Thyroid gland (tissue), 4 donors: ENCODE measurements around the gene BTBD1. TPM values are rescaled to one million over a fixed set of nuclear protein-coding genes. Genes with fewer than 3 reads are reported as not detected.

Source experiments
- DNase-seq, 2 donors: peaks; one replicate each; pipeline ENCODE4 v3.0.0-alpha.2; 2019
- H3K27ac ChIP-seq, 3 donors: fragments of 200-600 bp; sonication (generic); 1 replicate in 2 of 3; 2 replicates in 1 of 3; pipeline ENCODE4 v1.5.1; 2016 to 2019; ENCODE audit warnings: mild to moderate bottlenecking in 1 of 3, moderate library complexity in 1 of 3
- H3K27me3 ChIP-seq: fragments of 200-600 bp; sonication (generic); one replicate; pipeline ENCODE4 v1.5.1; 2019
- H3K36me3 ChIP-seq, 2 donors: fragments of 200-600 bp; sonication (generic); one replicate each; pipeline ENCODE4 v1.5.1; 2016 to 2019
- H3K4me1 ChIP-seq, 2 donors: fragments of 200-600 bp; sonication (generic); one replicate each; pipeline ENCODE4 v1.5.1; 2017 to 2019
- H3K4me3 ChIP-seq, 3 donors: fragments of 200-600 bp; sonication (generic); replicated peaks in 1 of 3; 1 replicate in 2 of 3; 2 replicates in 1 of 3; pipeline ENCODE4 v1.5.1; 2016; ENCODE audit warnings: mild to moderate bottlenecking in 1 of 3
- H3K9me3 ChIP-seq: fragments of 200-600 bp; sonication (generic); one replicate; pipeline ENCODE4 v1.5.1; 2017
- CTCF ChIP-seq, 6 experiments: fragments of 200-600 bp in 3 of 6; fragments of 450-650 bp in 3 of 6; sonication (generic) in 3 of 6; IDR thresholded peaks; one replicate each; pipeline ENCODE4 v1.5.1; 2016 to 2019; ENCODE audit warnings: antibody characterized with exemption in 6 of 6, mild to moderate bottlenecking in 2 of 6, inconsistent platforms in 1 of 6, moderate library complexity in 1 of 6
- POLR2A ChIP-seq, 2 donors: fragments of 450-650 bp; IDR thresholded peaks; one replicate each; pipeline ENCODE4 v1.6.1; 2017; ENCODE audit warnings: antibody characterized with exemption in 2 of 2, mild to moderate bottlenecking in 2 of 2, moderate library complexity in 1 of 2
- WGBS, 2 donors: methylation state at CpG; one replicate each; pipeline ENCODE4 v1.1.5; 2017; 5-methylcytosine and 5-hydroxymethylcytosine counted together
- intact Hi-C: fragments of 100-400 bp; cut with DNase I; formaldehyde crosslinking; loops from one replicate; pipeline ENCODE4 v1.15.1; 2023
- total RNA-seq, 4 donors: library from RNA; depleted of rRNA; stranded (reverse); fragments of >200 nt; gene quantifications; one replicate each; pipeline ENCODE4 v1.2.3, GENCODE V29; 2016

Gene BTBD1
- total RNA-seq, 4 donors from 2014 or later, result 84.7 to 99.3 (median 94.5) TPM

GRCh38 chr15:83015361-83015760, 51.7 kb downstream of the BTBD1 start:
- Histone ChIP-seq H3K27ac (no peak overlapping the region), H3K36me3 (no peaks in the 10 kb centered on the region), H3K9me3 (no peaks in the 10 kb centered on the region), H3K4me3 (no peak overlapping the region), H3K4me1 (peaks cover 27 to 39% of the 10 kb centered on the region in 2 donors), H3K27me3 (no peaks in the 10 kb centered on the region)
- 85 to 89% methylated on average over 4 of the region's 4 CpGs for WGBS, 2 donors
- TF ChIP-seq CTCF (IDR thresholded peaks at IDR 0.05), result no peak
- no peak for TF ChIP-seq POLR2A (IDR thresholded peaks at IDR 0.05)
- no peak for DNase-seq
- intact Hi-C loops, result no loop called here

- Histone ChIP-seq H3K27ac (no peak overlapping the region), H3K27me3 (no peaks in the 10 kb centered on the region), H3K4me3 (no peak overlapping the region), H3K4me1 (peaks cover 31 to 40% of the 10 kb centered on the region in 2 donors), H3K9me3 (no peaks in the 10 kb centered on the region), H3K36me3 (peaks cover 1 to 4% of the 10 kb centered on the region in 2 donors)
- intact Hi-C loops, result no loop called here
- WGBS, 2 donors, result 74 to 79% methylated on average over 5 of the region's 5 CpGs
- no peak for DNase-seq
- no peak for TF ChIP-seq POLR2A (IDR thresholded peaks at IDR 0.05)
- TF ChIP-seq CTCF (IDR thresholded peaks at IDR 0.05), result no peak
Observed at GRCh38 chr15:83014205-83014653, 52.8 kb downstream of the BTBD1 start.

- H3K4me1 ChIP-seq, result peaks cover 20 to 26% of the 10 kb centered on the region in 2 donors
- WGBS, 2 donors, result 95% methylated on average over 6 of the region's 6 CpGs
- intact Hi-C loops, result no loop called here
Observed at GRCh38 chr15:83012636-83013035, 54.4 kb downstream of the BTBD1 start.

GRCh38 chr15:83012076-83012426, 55.0 kb downstream of the BTBD1 start:
- TF ChIP-seq CTCF (IDR thresholded peaks at IDR 0.05) (no peak), POLR2A (IDR thresholded peaks at IDR 0.05) (no peak)
- 46 to 47% methylated on average over 9 of the region's 9 CpGs for WGBS, 2 donors
- Histone ChIP-seq H3K36me3 (peaks cover 17 to 23% of the 10 kb centered on the region in 2 donors), H3K4me3 (peak overlapping the region in 1 of 3 donors; percentile 94), H3K27ac (peak overlapping the region; percentile 41 to 87 (median 74)), H3K4me1 (peaks cover 18 to 22% of the 10 kb centered on the region in 2 donors), H3K9me3 (no peaks in the 10 kb centered on the region), H3K27me3 (no peaks in the 10 kb centered on the region)
- intact Hi-C loops, result no loop called here
- DNase-seq, result no peak

More at GRCh38 chr15:83012636-83013035, 54.4 kb downstream of the BTBD1 start:
- no peaks in the 10 kb centered on the region for H3K27me3 ChIP-seq
- no peak overlapping the region for H3K27ac ChIP-seq
- H3K4me3 ChIP-seq, result no peak overlapping the region
- no peak for DNase-seq
- no peaks in the 10 kb centered on the region for H3K9me3 ChIP-seq
- TF ChIP-seq CTCF (IDR thresholded peaks at IDR 0.05) (no peak), POLR2A (IDR thresholded peaks at IDR 0.05) (no peak)
- peaks cover 12 to 17% of the 10 kb centered on the region in 2 donors for H3K36me3 ChIP-seq

- 3 to 5% methylated on average over 22 to 27 of the region's 64 CpGs for WGBS, 2 donors
Observed at GRCh38 chr15:83011271-83012075, 55.6 kb downstream of the BTBD1 start, which contains the start of gene C15orf40. TSS of gene C15orf40 (minus strand) at chr15:83011639. CDS start at chr15:83011607, 32 bp downstream.

More at GRCh38 chr15:83011271-83012075, 55.6 kb downstream of the BTBD1 start, which contains the start of gene C15orf40:
- Histone ChIP-seq H3K4me3 (peak within 1 kb of the TSS; percentile 70 to 94 (median 90)), H3K4me1 (peaks cover 18 to 22% of the 10 kb centered on the region in 2 donors), H3K27me3 (no peaks in the 10 kb centered on the region), H3K36me3 (peaks cover 21 to 29% of the 10 kb centered on the region in 2 donors), H3K27ac (peak within 1 kb of the TSS; percentile 41 to 87 (median 74)), H3K9me3 (no peaks in the 10 kb centered on the region)
- intact Hi-C loops, result no loop called here
- TF ChIP-seq CTCF (IDR thresholded peaks at IDR 0.05) (peak in 5 of 6 experiments; percentile 37 to 91 (median 69)), POLR2A (IDR thresholded peaks at IDR 0.05) (peak in 1 of 2 donors; percentile 85)
- peak; percentile 90 to 92 for DNase-seq
